Activated CD8-positive, alpha-beta T cell treated with anti-CD3 and anti-CD28 coated beads, Interleukin-2, amount 10 ng/mL, durations not matched to agents 7 days and 5 days (primary cell): ENCODE measurements around the gene PARP3. TPM values are rescaled to one million over a fixed set of nuclear protein-coding genes. Genes with fewer than 3 reads are reported as not detected.

Experiments used
- ATAC-seq: fragments of 150-1000 bp; cut with Tn5 transposase; one replicate; pipeline ENCODE4 v1.10.0; 2021; ENCODE audit warnings: moderate library complexity
- CTCF ChIA-PET: fragments of 350-600 bp; sonication (Branson Sonifier 250); formaldehyde crosslinking; loops from one replicate; lab custom pipeline; 2021; ENCODE audit warnings: antibody characterized with exemption; lab: Charles Lee
- POLR2A ChIA-PET: fragments of 350-600 bp; sonication (Branson Sonifier 250); formaldehyde crosslinking; loops from one replicate; lab custom pipeline; 2021; ENCODE audit warnings: antibody characterized with exemption; lab: Charles Lee
- DNase-seq: peaks from one replicate; pipeline ENCODE4 v3.0.0-alpha.2; 2020
- H3K27ac Mint-ChIP-seq: one replicate; pipeline ENCODE4 v1.8.0; 2021; ENCODE audit warnings: mild to moderate bottlenecking, mixed read lengths
- H3K27me3 Mint-ChIP-seq: one replicate; pipeline ENCODE4 v1.8.0; 2021; ENCODE audit warnings: low read depth, mixed read lengths
- H3K36me3 Mint-ChIP-seq: one replicate; pipeline ENCODE4 v1.8.0; 2021; ENCODE audit warnings: low read depth, mixed read lengths
- H3K4me1 Mint-ChIP-seq: one replicate; pipeline ENCODE4 v1.8.0; 2021; ENCODE audit warnings: low read depth, mixed read lengths
- H3K4me3 Mint-ChIP-seq: one replicate; pipeline ENCODE4 v1.8.0; 2021; ENCODE audit warnings: mild to moderate bottlenecking, mixed read lengths
- H3K9me3 Mint-ChIP-seq: one replicate; pipeline ENCODE4 v1.8.0; 2022; ENCODE audit warnings: mixed read lengths; ENCODE audit not compliant: insufficient read depth
- total RNA-seq, 2 experiments: library from RNA; stranded (reverse); gene quantifications; one replicate each; pipeline ENCODE4 v1.2.3, GENCODE V29; 2021

The PARP3 gene
- total RNA-seq, 2 experiments from 2014 or later = 18.8 to 20.4 TPM

DNA sequence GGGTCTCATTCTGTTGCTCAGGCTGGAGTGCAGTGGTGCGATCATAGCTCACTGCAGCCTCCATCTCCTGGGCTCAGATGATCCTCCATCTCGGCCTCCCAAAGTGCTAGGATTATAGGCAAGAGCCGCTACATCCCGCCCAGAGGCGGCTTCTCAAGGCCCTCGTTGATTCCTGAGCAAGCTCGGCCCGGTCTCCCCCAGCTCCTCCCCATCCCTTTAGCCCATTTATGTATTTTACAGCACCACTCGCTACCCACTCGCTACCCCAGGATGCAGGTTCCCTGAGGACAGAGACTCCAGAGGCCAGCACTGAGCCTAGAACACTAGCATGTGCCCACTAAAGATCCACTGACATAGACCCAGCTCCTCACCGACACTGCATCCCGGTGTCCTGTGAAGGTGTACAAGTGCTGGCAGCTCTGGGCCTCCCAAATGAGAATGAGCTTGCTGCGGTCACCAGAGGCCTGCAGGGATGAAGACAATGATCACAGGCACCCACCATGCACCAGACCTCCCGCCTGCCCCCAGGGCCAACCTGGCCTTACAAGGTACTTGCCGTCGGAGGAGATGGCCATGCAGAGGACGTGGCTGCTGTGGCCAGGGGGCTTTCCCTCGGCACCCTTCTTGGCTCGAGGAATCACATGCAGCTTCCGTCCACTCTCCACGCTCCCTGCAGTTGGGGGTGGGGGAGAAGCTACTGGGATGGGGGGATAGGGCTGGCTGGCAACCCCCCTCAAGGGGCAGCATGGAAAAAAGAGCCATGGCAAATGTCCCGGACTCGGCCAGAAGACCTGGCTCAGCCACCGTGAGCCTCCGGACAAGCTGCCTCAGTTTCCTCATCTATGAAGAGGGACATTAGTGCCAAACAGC lies 6.0 kb upstream of the PARP3 start:
- ChIA-PET POLR2A (no interaction called here), CTCF (no interaction called here)
- Mint-ChIP-seq H3K36me3 (peaks cover 41% of the 10 kb centered on the region), H3K4me3 (no peak overlapping the region), H3K4me1 (peaks cover 35% of the 10 kb centered on the region), H3K27me3 (no peaks in the 10 kb centered on the region), H3K27ac (no peak overlapping the region), H3K9me3 (no peaks in the 10 kb centered on the region)
- no peak for DNase-seq
- ATAC-seq = no peak

DNA sequence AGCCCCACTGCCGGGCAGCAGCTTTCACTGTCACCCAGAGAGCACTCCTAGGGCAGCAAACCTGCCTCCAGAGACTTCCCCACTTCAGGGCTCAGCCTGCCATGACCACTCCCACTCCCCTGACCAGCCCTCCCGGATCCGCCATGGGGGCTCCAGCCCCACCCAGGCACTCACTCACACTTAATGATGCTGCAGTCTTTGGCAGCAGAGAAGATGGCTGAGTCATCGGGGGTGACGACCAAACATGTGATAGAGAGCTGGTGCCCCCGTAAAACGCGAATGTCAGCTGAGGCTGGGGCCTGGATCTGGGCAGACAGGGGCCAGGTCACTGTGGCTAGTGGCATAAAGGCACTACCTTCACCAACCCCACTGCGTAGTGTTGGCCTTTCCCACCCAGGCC lies 5.1 kb upstream of the PARP3 start:
- Mint-ChIP-seq H3K27me3 (no peaks in the 10 kb centered on the region), H3K36me3 (peaks cover 39% of the 10 kb centered on the region), H3K9me3 (no peaks in the 10 kb centered on the region), H3K4me1 (peaks cover 38% of the 10 kb centered on the region), H3K4me3 (no peak overlapping the region), H3K27ac (peak overlapping the region; percentile 49)
- ATAC-seq (no peak), DNase-seq (no peak)
- ChIA-PET POLR2A (no interaction called here), CTCF (interaction anchor here (0.9 kb wide), 1 partner anchor 37 kb away, joined by 3 read pairs; the partner anchor contains the start of gene ABHD14B)

DNA sequence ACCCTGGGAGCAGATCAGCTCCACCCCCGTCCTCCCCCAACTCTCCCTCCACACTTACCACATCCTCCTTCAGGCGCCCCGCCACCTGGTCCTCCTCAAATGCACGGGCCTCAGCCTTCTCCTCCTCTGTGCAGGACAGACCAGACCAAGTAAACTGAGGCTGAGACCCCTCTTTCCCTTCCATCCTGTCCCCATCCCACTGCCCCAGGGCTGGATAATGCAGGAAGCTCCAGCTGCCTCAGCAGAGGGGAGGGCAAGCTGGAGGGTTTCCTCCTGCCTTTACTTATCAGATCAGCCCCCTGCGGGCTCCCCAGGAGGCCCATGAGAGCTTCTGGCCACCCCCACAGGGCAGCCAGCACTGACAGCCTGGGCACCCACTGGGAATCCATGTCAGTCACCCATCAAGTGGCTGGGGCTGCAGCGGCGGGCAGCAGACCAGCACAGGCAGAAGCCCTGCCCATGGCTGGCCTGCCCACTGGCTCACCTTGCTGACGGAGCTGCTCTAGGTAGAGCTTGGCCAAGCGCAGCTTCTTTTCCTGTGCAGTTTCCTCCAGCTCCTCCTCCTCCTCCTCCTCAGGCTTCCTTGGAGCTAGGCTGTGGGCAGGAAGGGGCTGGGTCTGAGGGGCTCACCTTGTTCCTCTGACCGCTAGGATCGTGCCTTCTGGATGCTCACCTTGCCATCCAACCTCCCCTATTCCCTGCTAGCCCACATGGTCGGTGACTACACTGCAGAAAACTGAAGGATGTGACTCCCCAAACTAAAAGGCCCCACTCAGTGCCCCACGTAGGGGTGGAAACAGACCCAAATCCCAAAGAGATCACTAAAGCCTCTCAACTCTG lies 4.3 kb upstream of the PARP3 start:
- H3K4me1 Mint-ChIP-seq = peaks cover 45% of the 10 kb centered on the region
- peaks cover 36% of the 10 kb centered on the region for H3K36me3 Mint-ChIP-seq
- peak overlapping the region; percentile 37 for H3K27ac Mint-ChIP-seq
- ChIA-PET CTCF (interaction anchor here (0.9 kb wide), 1 partner anchor 36 kb away, joined by 3 read pairs; the partner anchor contains the start of gene ABHD14B), POLR2A (no interaction called here)
- no peak overlapping the region for H3K4me3 Mint-ChIP-seq
- ATAC-seq (no peak), DNase-seq (no peak)
- no peaks in the 10 kb centered on the region for H3K9me3 Mint-ChIP-seq
- no peaks in the 10 kb centered on the region for H3K27me3 Mint-ChIP-seq

DNA sequence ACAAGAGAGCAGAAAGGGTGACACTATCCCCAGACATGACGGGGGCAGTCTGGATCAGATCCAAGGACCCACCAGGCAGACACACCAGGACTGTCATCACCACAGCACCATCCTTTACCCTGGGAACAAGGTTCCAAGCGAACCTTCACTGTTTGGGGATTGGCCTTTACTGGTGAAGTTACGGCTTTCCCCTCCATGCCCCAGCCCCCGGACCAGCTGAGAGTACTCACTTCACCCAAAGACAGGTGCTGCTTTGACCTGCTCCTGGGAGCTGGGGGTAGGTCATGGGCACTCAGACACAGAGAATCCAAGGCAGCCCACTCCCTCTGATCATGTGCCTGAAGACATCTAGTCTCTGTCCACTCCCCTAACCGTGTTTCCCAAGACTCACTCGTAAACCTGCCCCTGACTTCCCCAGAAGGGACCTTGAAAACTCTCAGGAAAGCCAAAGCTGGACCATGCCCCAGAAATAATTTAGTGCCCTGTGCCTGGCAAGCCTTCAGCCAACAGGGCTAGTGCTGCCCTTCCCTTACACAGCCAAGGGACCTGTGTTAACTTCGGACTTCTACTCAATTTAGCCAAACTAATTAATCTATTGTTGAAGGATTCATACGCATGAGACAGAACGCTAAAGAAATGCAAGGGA lies 3.3 kb upstream of the PARP3 start:
- H3K4me3 Mint-ChIP-seq = no peak overlapping the region
- H3K4me1 Mint-ChIP-seq = peaks cover 50% of the 10 kb centered on the region
- no peak overlapping the region for H3K27ac Mint-ChIP-seq
- H3K27me3 Mint-ChIP-seq = no peaks in the 10 kb centered on the region
- ChIA-PET CTCF (interaction anchor here (0.9 kb wide), 1 partner anchor 35 kb away, joined by 4 read pairs; the partner anchor contains the start of gene ABHD14B), POLR2A (no interaction called here)
- no peaks in the 10 kb centered on the region for H3K9me3 Mint-ChIP-seq
- no peak for ATAC-seq
- DNase-seq = no peak
- H3K36me3 Mint-ChIP-seq = peaks cover 30% of the 10 kb centered on the region

DNA sequence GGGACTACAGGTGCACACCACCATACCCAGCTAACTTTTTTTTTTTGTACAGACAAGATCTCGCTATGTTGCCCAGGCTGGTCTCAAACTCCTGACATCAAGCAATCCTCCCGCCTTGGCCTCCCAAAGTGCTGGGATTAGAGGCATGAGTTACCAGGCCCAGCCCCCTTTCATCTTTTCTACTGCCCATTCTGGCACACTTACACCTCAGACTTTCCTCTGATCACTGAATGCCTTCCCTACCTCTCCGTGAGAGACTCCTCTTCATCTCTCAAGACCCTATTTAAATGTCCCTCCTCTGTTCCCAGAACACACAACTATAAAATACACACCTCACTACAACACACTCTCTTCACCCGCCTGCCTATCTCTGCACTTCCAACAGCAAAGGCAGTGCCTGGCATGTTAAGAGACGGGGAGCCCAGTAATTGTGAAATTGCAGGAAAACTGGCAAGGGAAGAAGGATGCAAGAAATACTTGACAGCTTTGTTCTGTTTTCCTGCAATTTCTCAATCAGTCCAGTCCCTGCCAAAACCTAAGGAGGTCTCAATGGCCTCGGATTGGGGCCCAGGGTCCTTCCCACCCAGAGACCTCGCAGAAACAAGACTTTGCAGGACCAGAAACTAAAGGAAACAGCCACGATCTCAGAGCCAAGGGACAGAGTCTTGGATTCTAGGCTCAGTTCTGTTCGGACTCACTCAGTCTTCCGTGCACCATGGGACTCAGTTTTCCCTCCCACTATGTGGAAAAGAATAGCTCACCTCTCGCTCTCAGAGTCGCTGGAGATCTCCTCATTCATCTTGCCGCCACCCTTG lies 1.3 kb upstream of the PARP3 start:
- H3K9me3 Mint-ChIP-seq = no peaks in the 10 kb centered on the region
- ATAC-seq (no peak), DNase-seq (no peak)
- H3K4me1 Mint-ChIP-seq = peaks cover 54% of the 10 kb centered on the region
- H3K27ac Mint-ChIP-seq = peak overlapping the region; percentile 61
- CTCF ChIA-PET = interaction anchor here (0.6 to 5.5 kb wide), 31 partner anchors 8 to 438 kb away, joined by 3 to 54 read pairs (median 4); partner anchors contain the start of genes ABHD14A, ABHD14B, ACY1 and DUSP7
- H3K4me3 Mint-ChIP-seq = peak overlapping the region; percentile 81
- H3K27me3 Mint-ChIP-seq = no peaks in the 10 kb centered on the region
- H3K36me3 Mint-ChIP-seq = peaks cover 24% of the 10 kb centered on the region
- POLR2A ChIA-PET = interaction anchor here (0.7 to 1.0 kb wide), 6 partner anchors 33 to 307 kb away, joined by 3 to 4 read pairs (median 3); partner anchors contain the start of genes ABHD14A, ABHD14B and RPL29

DNA sequence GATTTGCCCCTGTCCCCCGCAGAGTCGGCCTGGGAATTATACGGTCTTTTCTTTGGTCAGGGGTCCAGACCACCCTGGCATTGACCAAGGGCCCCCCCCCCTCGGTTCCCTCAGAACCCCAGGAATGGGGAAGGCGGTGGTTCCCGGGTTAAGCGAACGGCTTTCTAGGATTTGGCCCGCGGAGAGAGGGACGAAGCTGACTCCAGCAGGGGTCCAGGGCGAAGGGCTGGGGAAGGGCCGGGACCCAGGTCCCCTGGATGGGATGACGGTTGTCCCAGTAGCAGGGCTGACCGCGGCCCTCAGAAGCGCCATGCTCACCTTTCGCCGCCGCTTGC lies 733 bp upstream of the PARP3 start:
- ATAC-seq (no peak), DNase-seq (no peak)
- H3K9me3 Mint-ChIP-seq = no peaks in the 10 kb centered on the region
- H3K27ac Mint-ChIP-seq = peak overlapping the region; percentile 61
- H3K27me3 Mint-ChIP-seq = no peaks in the 10 kb centered on the region
- H3K4me1 Mint-ChIP-seq = peaks cover 54% of the 10 kb centered on the region
- peaks cover 19% of the 10 kb centered on the region for H3K36me3 Mint-ChIP-seq
- peak overlapping the region; percentile 81 for H3K4me3 Mint-ChIP-seq
- ChIA-PET POLR2A (interaction anchor here (0.7 to 1.0 kb wide), 6 partner anchors 32 to 307 kb away, joined by 3 to 4 read pairs (median 3); partner anchors contain the start of genes ABHD14A, ABHD14B and RPL29), CTCF (interaction anchor here (0.6 to 5.5 kb wide), 31 partner anchors 8 to 439 kb away, joined by 3 to 54 read pairs (median 4); partner anchors contain the start of genes ABHD14A, ABHD14B, ACY1 and DUSP7)

DNA sequence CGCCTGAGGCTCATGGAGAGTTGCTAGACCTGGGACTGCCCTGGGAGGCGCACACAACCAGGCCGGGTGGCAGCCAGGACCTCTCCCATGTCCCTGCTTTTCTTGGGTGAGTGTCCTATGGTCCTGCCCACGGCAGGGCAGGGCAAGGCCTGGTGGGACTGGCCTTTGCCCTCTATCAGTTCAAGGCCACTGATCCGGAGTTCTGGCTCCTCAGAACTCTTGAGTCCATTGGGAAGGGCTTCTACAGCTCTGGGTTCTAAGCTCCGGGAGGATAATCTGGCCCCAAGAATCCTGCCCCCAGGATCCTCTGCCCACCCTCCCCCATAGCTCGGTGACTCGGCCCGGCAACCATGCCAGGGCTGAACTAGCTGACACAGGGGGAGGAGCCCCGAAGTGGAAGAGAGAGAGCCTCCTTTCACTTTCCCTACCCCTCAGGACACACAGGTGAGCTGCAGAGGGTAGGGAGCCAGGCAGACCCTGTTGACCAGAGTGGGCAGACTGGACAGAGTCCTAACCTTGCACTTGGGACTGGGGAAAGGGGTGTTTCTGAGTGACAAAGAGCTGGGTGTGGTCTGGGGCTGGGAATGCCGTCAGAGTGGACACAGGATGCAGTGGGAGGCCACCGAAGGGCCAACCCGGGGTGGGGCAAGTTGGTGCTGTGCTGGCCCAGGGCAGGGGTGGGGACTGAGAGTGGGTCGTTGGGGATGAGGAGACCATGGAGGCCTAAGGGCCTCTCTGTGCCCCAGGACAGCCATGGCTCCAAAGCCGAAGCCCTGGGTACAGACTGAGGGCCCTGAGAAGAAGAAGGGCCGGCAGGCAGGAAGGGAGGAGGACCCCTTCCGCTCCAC lies 664 bp downstream of the PARP3 start:
- Mint-ChIP-seq H3K4me3 (peak overlapping the region; percentile 81), H3K27ac (peak overlapping the region; percentile 89), H3K4me1 (peaks cover 47% of the 10 kb centered on the region), H3K9me3 (no peaks in the 10 kb centered on the region), H3K36me3 (peaks cover 9% of the 10 kb centered on the region), H3K27me3 (no peaks in the 10 kb centered on the region)
- ChIA-PET POLR2A (interaction anchor here (0.6 to 1.3 kb wide), 10 partner anchors 24 to 557 kb away, joined by 3 to 6 read pairs (median 4); partner anchors contain the start of genes ABHD14A, ABHD14B, ACY1 and MANF), CTCF (interaction anchor here (0.9 to 5.5 kb wide), 18 partner anchors 8 to 259 kb away, joined by 3 to 54 read pairs (median 4); partner anchors contain the start of genes ABHD14A, ABHD14B, ACY1 and DUSP7)
- DNase-seq (peak; percentile 78), ATAC-seq (peak; percentile 12)

DNA sequence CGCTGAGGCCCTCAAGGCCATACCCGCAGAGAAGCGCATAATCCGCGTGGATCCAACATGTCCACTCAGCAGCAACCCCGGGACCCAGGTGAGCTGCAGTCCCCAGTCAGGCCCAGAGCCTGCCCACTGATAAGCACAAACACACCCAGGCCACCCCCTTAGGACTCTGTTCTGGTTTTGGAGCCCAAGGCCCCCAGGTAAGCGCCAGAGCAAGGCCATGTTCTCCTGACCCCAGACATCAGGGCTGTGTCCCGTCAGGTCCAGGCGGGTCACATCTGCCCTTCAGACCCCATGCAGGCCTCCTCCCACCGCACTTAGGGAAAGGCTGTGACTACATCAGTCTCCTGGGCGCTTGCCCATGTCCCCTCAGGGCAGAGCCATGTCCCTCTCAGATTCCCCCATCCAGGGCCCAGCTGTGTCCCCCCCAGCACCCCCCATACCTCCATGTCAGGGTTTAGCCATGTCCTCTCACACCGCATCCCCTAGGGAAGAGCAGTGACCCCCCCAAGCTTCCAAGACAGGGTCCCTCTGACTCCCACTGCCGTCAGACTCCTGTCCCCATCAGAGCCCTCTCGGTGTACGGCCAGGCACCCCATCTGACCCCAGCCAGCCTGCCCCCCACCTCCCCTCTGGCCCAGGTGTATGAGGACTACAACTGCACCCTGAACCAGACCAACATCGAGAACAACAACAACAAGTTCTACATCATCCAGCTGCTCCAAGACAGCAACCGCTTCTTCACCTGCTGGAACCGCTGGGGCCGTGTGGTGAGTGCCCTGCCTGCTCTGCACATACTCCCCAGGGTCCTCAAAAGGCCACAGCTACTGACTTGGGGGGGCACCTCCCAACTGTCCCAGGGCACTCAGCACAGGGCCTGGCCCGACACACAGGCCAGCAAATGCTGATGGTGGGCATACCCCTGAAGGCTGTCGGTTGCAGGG lies 1.6 kb downstream of the PARP3 start:
- H3K27ac Mint-ChIP-seq = peak overlapping the region; percentile 54
- ChIA-PET POLR2A (interaction anchor here (0.8 to 1.3 kb wide), 6 partner anchors 30 to 558 kb away, joined by 3 to 6 read pairs (median 4); partner anchors contain the start of genes ABHD14A, ABHD14B, MANF and RPL29), CTCF (interaction anchor here (1.0 to 5.5 kb wide), 11 partner anchors 9 to 179 kb away, joined by 3 to 54 read pairs (median 5); partner anchors contain the start of genes ABHD14A, ABHD14B, DUSP7 and GPR62)
- H3K4me3 Mint-ChIP-seq = peak overlapping the region; percentile 81
- H3K27me3 Mint-ChIP-seq = no peaks in the 10 kb centered on the region
- H3K9me3 Mint-ChIP-seq = no peaks in the 10 kb centered on the region
- H3K36me3 Mint-ChIP-seq = peaks cover 6% of the 10 kb centered on the region
- DNase-seq (no peak), ATAC-seq (no peak)
- peaks cover 39% of the 10 kb centered on the region for H3K4me1 Mint-ChIP-seq

DNA sequence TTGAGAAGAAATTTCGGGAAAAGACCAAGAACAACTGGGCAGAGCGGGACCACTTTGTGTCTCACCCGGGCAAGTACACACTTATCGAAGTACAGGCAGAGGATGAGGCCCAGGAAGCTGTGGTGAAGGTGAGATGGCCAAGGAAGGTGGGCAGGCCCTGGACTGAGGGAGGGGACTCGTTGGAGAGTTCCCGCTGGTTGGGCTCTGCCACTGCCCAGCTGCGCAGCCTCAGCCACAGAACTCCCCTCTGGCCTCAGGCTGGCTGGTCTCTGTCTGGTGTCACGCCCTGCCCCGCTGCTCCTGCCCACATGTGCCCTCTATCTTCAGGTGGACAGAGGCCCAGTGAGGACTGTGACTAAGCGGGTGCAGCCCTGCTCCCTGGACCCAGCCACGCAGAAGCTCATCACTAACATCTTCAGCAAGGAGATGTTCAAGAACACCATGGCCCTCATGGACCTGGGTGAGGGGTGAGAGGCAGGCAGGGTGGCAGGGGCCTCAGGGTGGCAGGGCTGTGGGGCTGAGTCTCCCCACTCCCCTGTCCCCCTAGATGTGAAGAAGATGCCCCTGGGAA lies 2.4 kb downstream of the PARP3 start:
- Mint-ChIP-seq H3K9me3 (no peaks in the 10 kb centered on the region), H3K27ac (peak overlapping the region; percentile 54), H3K36me3 (peaks cover 6% of the 10 kb centered on the region), H3K4me1 (peaks cover 34% of the 10 kb centered on the region), H3K4me3 (no peak overlapping the region), H3K27me3 (no peaks in the 10 kb centered on the region)
- no peak for ATAC-seq
- ChIA-PET POLR2A (no interaction called here), CTCF (interaction anchor here (5.5 kb wide), 1 partner anchor 30 kb away, joined by 54 read pairs; the partner anchor contains the start of genes ABHD14A and ABHD14B)
- no peak for DNase-seq
